IPS DF 4.7 (cell line): ENCODE data around the gene CKLF.
"Not testable (repeated sequence)": the region's sequence is repeated elsewhere in the genome, so short reads cannot be mapped to it uniquely, and the experiment has no call there.

Experiments used
- DNase-seq: peaks from one replicate; pipeline ENCODE4 v3.0.0-alpha.2; 2013; ENCODE audit warnings: low spot score; ENCODE audit errors: extremely low read depth

Gene CKLF

GRCh38 chr16:66568355-66568754 lies 16.0 kb downstream of the CKLF start:
- no peak for DNase-seq

GRCh38 chr16:66569131-66569530 lies 16.8 kb downstream of the CKLF start:
- DNase-seq: no peak

- DNase-seq: no peak
These were observed 17.5 kb downstream of the CKLF start for GRCh38 chr16:66569827-66570405.

- DNase-seq: no peak
These were observed 20.0 kb downstream of the CKLF start for GRCh38 chr16:66572356-66572755.

DNA sequence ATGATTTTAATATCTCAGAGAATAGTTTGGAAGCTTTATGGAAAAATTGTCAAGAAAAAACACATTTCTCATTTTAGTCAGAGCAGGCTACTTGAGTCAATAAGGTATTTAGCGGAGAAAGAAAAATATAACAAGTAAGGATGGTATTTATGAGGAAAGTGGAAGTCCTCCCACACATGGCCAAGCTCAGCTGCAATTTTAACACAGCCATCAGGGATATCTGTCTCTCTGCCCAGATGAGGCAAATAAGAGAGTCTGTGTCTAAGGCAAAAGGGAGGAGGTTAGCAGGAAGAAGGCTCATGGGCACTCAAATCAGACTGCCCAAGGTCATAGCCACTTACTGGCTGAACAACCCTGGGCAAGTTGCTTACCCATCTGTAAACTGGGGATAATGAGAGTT lies 21.7 kb downstream of the CKLF start:
- DNase-seq: no peak

DNA sequence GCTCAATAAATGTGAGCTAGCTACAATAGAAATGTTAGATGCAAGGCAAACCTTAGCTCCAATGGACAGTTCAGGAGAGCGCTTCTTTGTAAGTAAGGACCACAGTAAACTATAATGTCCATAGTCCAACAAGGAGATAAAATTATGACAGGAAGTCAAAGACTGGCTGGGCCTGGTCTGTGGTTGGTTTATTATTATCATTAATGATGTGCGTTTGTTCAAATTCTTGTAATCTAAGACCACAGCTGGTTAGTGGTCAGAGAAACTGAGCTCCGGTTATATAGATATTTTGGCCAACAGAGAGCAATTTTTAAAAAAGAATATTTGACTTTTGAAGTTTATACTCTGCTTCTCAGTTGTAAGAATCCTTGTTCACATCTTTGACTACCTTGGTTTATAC lies 22.2 kb downstream of the CKLF start:
- DNase-seq: no peak

GRCh38 chr16:66575060-66575459 lies 22.7 kb downstream of the CKLF start:
- no peak for DNase-seq

GRCh38 chr16:66576296-66576695 lies 23.9 kb downstream of the CKLF start:
- no peak for DNase-seq

GRCh38 chr16:66578651-66579531 lies 26.5 kb downstream of the CKLF start, which contains the start of gene CMTM2:
Gene CMTM2, plus strand, starts transcription at chr16:66579463. Its CDS starts 145 bp downstream, at chr16:66579608.
- DNase-seq: no peak

GRCh38 chr16:66580605-66581209 lies 28.3 kb downstream of the CKLF start:
- no peak for DNase-seq

DNA sequence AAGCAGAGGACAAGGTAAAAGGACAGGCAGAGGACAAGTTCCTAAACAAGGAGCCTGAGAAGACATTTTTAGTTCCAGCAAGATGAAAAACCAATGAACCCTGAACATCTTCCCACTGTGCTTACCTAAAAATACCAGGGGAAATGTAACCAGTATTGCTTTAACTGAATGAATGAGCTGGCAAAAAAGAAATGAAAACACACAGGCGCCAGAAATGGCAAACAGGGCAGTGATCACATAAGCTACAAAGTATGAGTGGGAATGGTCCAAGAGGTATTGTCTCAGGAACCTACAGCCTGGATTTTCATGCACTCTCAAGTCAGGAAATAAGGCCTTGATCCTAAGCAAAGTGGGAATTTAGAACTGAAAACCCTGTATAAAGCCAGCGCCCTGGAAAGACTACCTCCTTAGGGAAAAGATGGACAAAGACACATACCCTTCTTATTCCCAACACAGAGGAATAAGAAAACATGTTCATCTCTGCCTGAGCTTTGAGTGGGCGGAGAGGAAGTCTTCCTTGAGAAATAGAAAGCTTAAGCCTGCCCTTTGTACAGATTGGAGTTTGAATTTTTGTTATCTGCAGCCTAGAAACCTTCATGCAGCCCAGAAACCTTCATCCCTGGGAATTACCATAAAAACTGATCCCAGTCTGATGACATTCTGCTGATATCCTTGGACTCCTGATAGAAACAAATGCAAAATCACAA lies 29.0 kb downstream of the CKLF start:
- no peak for DNase-seq

- DNase-seq: no peak
These were observed 33.3 kb downstream of the CKLF start for GRCh38 chr16:66585481-66586239.

- DNase-seq: no peak
These were observed 35.7 kb downstream of the CKLF start for GRCh38 chr16:66587881-66588600.

DNA sequence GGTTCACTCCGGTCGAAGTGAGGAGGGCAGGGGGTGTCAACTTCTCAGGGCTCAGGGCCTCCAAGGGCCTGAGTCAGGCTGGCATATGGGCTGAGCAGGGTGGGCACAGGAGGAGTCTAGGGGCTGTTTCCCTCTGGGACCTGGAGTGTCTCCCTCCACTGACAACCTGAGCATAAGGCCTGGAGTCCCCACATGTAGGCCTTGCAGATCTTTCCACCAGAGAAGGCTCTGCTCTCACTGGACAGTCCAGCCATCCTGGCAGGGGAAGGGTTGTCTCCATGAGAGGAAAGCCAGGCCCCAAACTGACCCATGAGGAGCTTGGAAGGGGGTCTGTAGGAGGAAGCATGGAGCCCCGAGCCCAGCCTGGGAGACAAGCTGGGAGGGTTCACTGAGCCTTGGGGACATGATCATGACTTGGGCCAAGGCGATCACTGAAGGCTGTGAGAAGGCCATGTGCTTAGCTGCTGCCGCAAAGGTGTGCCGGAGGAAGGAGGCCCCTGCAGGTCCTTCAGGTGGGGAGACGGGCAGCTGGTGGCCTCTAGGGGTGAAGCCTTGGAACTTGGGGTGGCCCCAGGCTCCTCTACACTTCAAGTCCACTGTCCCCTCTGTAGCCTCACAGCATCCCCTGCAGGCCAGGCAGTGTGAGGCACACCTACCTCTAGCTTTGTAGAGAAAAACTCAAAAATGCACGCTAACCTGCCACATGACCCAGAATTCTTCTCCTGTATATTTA lies 36.8 kb downstream of the CKLF start:
- no peak for DNase-seq

GRCh38 chr16:66590322-66590721 lies 37.9 kb downstream of the CKLF start:
- DNase-seq: no peak

DNA sequence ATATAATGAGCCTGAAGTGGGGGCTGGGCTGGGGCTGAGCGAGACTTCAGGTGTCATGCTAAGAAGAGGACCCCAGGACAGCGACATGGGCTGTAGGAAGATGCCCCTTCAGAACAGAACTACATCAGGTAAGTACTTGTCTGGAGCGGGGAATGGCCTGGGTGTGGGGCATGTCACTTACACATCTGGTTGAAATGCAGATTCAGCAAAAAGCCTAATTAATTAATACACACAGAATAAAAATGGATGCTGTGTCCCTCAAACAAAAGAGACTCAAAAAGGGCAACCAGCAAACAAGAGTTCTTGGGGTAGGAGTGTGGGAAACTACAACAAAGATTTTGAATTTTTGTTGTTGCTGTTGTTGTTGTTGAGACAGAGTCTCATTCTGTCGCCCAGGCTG lies 38.6 kb downstream of the CKLF start:
- no peak for DNase-seq

- DNase-seq: no peak
These were observed 39.9 kb downstream of the CKLF start for GRCh38 chr16:66592241-66592640.

DNA sequence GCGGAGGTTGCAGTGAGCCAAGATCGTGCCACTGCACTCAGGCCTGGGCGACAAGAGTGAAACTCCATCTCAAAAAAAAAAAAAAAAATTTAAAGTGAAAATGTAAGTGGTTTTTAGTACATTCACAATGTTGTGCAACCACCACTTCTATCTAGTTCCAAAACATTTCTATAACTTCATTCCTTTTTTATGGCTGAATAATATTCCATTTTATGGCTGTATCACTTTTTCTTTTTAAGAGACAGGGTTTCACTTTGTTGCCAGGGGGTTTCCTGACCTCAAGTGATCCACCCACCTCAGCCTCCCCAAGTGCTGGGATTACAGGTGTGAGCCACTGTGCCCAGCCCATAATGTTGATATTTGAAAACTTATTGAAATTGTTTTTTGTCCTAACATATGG lies 40.4 kb downstream of the CKLF start:
- no peak for DNase-seq

DNA sequence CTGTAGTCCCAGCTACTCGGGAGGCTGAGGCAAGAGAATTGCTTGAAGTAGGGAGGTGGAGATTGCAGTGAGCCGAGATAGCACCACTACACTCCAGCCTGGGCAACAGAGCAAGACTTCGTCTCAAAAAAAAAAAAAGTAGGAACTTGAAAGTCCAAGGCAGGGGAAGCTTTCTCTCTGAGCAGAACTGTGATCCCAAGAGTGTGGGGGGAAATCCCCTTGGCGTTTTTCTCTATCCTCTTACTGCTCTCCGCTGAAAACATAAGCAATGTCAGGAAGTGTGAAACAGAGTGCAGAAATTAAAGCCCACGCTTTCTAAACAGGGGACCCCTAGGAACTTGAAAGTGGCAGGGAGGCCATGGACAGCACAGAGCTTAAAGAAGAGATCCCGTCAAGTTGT lies 42.4 kb downstream of the CKLF start:
- no peak for DNase-seq

DNA sequence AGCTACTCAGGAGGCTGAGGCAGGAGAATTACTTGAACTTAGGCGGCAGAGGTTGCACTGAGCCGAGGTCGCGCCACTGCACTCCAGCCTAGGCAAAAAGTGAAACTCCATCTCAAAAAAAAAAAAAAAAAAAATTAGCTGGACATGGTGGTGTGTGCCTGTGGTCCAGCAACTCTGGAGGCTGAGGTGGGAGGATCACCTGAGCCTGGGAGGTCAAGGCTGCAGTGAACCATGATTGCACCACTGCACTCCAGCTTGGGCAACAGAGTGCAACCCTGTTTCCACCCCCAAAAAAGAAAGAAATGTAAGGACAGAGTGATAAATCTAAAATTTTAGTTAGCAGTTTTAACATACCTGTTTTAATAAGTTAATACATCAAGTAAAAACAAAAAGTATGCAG lies 44.2 kb downstream of the CKLF start:
- not testable (repeated sequence) for DNase-seq
